HG02885 (cell line): ENCODE results near the gene TLX3.
A peak's percentile ranks its signal among the peaks of the same experiment; 100 is the strongest.
"Not testable (repeated sequence)": the region's sequence is repeated elsewhere in the genome, so short reads cannot be mapped to it uniquely, and the experiment has no call there.

Experiments
- ATAC-seq: cut with Tn5 transposase; IDR thresholded peaks from one replicate; pipeline ENCODE4 v1.9.1; 2021; ENCODE audit warnings: mild to moderate bottlenecking; ENCODE audit not compliant: unreplicated experiment, poor library complexity

The TLX3 gene

GRCh38 chr5:171322527-171322926 lies 13.5 kb downstream of the TLX3 start:
- no peak for ATAC-seq

GRCh38 chr5:171323007-171323406 lies 14.0 kb downstream of the TLX3 start:
- ATAC-seq, result no peak

DNA sequence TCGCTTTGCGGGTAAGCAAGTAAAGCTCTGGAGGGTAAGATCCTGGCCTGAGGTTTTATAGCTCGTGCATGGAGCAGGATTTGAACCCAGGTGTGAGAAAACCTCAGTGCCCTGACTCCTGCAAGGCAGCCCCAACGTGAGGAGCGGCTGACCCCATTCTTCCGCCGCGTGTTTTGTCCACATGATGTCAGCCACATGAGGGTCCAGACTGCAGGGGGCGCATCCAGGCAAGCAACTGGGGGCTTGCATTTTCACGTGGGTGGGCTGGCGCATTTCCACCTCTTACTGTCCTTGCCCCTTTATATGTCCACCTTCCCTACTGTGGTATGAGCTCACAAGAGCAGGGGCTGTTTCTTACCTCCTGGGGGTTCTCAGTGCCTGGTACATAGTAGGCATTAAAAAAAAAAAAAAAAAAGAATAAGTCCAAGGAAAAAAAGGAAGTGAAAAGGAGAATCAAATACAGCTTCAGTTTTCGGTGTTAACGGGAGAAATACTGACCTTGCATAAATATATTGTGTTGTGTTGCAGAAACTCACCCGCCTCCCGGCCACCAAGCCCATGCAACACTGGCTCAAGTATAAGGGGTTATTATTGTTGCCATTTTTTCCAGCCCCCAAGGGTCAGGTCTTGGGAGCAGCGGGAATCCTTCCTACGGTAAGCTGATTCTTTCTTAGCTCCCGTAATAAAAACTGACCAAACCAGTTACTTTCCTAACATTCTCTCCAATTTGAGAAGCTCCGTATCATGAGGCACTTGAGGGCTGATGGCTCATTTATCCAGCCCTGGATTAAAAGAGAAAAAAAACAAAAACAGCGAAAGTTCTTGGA lies 15.0 kb downstream of the TLX3 start:
- ATAC-seq, result no peak

- no peak for ATAC-seq
Measured at GRCh38 chr5:171330021-171330420, 21.0 kb downstream of the TLX3 start.

DNA sequence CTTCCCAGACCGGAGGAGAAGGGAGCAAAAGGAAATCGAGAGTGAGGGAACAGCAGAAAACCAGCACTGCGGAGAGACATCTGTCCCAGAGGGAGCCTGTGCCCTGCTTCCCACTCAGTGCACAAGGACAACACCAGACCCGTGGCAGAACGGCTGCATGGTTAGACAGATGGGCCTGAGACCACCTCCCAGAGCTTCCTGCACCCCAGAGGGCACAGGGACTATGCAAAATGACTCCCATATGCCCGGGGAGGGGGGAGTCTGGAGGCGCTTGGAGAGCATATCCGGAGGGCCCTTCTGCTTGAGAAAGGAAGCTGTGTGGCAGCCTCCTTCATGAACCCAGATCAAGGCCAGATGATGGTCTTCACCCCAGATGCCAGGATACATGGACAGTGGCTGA lies 26.6 kb downstream of the TLX3 start:
- ATAC-seq, result no peak

GRCh38 chr5:171336521-171337209 lies 27.6 kb downstream of the TLX3 start:
- ATAC-seq, result no peak

GRCh38 chr5:171337210-171337569 lies 28.1 kb downstream of the TLX3 start:
- ATAC-seq, result no peak

DNA sequence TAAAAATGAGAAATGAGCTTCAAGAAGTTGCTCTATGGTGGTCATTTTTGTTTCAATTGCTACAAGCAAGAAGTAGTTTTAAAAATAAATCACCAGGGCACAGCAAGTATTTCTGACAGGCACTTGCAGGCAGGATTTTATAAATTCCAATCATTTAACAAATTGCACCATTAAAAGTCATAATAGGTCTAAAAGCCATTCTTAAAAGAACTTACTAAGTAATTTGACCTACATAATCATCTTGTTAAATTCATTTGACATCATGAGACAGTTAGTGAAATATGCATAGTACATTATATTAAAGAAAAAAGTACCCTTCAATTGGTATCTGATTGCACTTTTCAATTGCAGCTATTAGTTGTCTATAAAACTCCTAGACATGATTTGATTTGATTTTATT lies 31.0 kb downstream of the TLX3 start:
- no peak for ATAC-seq

DNA sequence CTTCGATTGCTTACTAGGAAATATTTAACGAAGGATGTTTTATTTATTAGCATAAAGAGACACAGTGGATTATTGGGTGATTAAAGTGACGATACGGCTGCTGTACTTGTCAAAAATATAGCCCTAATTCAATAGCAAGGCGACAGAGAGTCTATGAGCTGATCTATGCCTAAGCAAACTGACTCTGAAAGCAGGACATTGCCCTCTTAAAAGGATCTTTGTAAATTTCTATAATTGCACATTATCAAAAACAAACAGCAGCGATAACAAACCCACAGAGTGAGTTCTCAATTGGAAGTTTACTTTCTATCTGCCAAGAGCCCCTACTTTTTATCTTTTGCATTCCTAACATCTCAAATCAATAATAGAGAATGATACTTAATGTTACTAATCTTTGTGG lies 31.4 kb downstream of the TLX3 start:
- ATAC-seq, result no peak

GRCh38 chr5:171342362-171343111 lies 33.5 kb downstream of the TLX3 start:
- ATAC-seq, result peak; percentile 62

DNA sequence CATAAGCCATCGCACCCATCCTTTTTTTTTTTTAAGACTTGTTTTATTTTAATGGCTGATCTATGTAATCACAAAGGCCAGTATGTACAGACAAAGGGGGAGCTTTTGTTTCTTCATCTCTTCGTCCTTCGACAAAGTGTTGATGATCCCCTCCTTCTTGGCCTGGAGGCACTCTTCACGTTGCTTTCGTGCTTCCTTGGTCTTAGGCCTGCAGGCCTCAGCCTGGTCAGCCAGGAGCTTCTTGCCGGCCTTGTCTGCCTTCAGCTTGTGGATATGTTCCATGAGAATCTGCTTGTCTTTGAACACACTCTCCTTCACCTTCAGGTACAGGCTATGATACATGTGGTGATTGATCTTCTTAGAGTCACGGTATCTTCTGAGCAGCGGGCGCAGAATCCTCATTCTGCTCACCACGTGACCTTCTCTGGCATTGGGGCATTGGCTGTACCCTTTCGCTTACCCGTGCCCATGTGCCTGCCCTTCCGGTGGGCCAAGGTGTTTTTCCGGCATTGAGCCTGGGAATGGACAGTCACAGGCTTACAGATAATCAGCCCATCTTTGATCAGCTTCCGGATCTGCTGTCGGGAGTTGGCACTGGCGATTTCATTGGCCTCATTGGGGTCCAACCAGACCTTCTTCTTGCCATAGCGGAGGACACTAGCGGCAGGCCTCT lies 36.0 kb downstream of the TLX3 start:
- ATAC-seq, result no peak

DNA sequence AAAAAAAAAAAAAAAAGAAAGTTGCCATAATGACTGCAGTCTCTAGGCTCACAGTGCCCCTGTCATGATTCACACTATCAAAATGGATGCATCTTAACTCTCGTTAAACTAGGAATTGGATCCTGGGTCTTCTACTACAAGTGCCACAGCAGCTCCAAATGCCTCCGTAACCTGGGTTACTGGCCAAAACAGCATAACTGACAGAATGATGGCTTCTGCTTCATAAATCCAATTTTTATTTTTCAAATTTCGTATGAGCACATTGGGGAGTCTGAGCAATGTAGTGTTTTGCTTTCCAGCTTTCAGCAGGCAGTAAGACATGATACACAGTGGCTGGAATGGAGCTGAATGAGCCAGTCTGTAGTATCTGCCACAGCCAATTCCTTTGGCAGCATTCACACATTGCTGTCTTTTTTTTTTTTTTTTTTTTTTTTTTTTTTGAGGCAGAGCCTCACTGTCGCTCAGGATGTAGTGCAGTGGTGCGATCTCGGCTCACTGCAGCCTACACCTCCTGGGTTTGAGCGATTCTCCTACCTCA lies 42.6 kb downstream of the TLX3 start:
- no peak for ATAC-seq

GRCh38 chr5:171355302-171355724 lies 46.3 kb downstream of the TLX3 start:
- peak; percentile 94 for ATAC-seq

DNA sequence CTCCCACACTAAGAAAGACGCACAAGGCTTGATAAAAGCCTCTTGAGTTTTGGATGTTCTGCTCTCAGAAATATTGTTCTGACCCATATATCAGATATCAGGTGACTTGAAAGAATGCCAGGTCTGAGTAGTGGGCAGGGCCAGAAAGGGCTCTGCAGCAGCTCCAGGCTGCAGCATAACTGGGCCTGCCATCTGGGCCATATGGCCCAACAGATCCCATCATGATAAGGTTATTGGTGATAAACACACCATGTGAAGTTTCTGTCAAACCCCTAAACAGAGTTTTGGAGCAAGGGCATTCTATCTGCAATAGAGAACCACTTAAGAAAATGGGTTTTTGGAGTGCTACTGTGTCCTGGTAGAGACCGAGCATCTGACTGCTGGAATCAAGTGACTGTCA lies 48.8 kb downstream of the TLX3 start:
- ATAC-seq, result no peak

GRCh38 chr5:171361151-171361550 lies 52.1 kb downstream of the TLX3 start:
- ATAC-seq, result not testable (repeated sequence)
